ENCODE measurements around the gene UNC93B1.

DNA sequence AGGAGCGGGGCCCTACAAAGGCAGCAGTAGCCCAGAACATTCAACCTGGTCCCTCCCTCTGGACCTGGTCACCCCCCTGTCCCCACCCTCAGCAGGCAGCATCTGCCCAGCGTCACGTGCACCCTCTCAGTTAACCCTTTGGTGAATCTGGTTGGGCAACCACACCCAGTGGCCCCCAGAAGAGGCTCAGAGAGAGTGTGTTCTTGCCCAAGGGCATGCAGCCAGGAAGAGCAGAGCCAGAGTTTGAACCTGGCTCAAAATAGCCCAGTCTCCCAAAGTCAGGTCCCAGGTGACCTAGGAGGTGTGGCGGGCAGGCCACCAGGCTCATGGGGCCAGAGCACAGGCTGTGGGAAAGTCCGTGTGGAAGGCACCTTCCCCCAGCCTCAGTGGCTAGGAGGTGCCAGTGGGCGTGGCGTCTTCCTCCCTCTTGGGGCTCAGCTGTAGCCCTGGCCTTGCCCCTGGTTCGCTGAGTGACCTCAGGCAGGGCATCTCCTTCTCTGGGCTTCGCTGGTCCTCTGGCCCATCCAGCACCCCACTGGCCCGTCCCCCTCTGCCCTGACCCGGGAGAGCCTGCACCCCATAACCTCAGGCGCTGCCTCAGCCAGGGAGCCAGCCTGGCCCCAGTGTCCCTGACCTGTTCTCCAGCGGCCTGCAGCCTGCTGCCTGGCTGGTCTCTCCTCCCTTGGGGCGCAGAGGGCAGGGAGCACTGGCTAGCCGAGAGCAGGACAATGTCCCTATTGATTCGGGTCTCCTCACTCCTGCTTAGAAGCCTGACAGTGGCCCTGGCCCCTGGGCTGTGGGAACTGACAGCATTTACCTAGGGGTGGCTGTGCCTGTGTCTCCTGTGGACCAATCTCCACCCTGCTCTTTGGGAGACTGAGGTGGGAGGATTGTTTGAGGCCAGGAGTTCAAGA, 13.3 kb upstream of the UNC93B1 start:
- TF ChIP-seq CTCF (conservative IDR thresholded peaks at IDR 0.05; ENCODE audit: low read depth, low read length), result no peak
- TF ChIP-seq EZH2 (IDR thresholded peaks at IDR 0.05; ENCODE audit: borderline replicate concordance, low read depth, low read length, poor library complexity, severe bottlenecking), result no peak
